HG02588 (cell line): ENCODE data around the gene CADM1.

Source experiments
- ATAC-seq: cut with Tn5 transposase; IDR thresholded peaks from one replicate; pipeline ENCODE4 v1.9.1; 2021; ENCODE audit warnings: mild to moderate bottlenecking, moderate library complexity; ENCODE audit not compliant: unreplicated experiment

CADM1 gene

DNA sequence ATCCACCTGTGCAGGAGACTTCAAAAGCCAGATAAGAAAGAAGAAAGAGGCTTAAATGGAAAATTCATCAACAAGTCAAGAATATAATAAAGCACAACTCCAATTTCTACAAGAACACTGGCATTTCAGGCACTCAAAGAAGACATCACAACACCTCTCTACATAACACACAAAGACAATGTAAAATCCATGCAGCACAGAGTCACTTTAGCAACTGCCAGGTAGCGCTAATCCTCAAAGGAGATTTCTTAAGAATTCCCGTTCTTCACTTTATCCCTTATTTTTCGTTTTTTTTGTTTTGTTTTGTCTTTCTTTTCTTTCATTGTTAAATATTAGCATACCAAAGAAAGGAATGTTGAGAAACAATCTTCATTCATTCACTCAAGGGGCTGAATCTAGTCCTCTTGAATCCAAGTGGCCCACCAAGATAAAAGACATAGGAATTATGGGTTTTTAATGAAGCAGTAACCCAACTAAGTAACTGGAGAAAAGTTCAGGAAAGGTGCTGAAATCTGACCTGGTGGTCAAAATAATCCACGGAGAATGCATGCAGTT is 95.0 kb downstream of the CADM1 start:
- no peak for ATAC-seq

GRCh38 chr11:115408036-115408921 is 95.9 kb downstream of the CADM1 start:
- no peak for ATAC-seq

DNA sequence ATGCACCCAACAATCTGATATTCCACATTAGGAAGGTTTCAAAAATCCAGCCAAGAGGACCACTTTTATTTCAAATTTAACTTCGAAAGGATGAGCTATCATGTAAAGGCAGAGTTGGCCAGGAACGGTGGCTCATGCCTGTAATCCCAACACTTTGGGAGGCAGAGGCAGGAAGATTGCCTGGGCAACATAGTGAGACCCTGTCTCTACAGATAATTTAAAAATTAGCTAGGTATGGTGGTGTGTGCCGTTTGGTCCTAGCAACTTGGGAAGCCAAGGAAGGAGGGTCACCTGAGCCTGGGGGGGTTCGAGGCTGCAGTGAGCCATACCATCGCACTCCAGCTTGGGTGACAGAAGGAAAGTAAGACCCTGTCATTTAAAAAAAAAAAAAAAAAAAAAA is 96.7 kb downstream of the CADM1 start:
- ATAC-seq = no peak

GRCh38 chr11:115406404-115406803 is 97.8 kb downstream of the CADM1 start:
- ATAC-seq = no peak

DNA sequence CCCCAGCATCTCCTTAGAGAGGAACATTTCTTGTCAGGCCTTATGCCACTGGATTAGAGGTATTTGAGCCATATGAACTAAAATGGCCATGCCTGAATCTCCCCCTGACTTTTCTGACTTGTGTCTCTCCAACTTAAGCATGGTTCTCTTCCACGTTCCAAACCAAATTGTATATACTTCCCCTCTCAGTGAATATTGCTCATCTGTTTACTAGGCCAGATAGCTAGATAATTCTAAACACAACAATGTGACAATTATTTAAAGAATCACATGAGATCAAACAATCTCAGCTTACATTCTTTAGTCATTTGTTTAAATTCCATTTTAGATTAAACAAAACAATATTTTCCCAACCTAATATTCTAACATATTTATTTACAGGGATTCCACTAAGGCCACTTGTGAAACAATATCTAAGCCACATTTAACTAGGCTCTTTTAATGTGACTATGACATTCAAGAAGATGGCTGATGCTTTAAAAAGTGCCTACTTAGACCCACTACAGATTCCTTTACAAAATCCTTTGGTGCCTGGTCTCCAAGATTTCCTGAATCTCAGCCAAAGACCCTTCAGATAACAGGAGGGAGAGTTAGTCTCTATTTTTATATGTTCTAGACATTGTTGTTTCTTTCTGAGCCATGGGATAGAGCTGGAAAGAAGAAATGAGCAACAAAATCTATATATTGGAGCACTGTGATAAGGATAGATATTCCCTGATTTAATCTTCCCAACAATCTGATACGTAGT is 105.7 kb downstream of the CADM1 start:
- ATAC-seq = no peak

- no peak for ATAC-seq
Observed at GRCh38 chr11:115396533-115396932, 107.7 kb downstream of the CADM1 start.

GRCh38 chr11:115393950-115394349 is 110.3 kb downstream of the CADM1 start:
- no peak for ATAC-seq

DNA sequence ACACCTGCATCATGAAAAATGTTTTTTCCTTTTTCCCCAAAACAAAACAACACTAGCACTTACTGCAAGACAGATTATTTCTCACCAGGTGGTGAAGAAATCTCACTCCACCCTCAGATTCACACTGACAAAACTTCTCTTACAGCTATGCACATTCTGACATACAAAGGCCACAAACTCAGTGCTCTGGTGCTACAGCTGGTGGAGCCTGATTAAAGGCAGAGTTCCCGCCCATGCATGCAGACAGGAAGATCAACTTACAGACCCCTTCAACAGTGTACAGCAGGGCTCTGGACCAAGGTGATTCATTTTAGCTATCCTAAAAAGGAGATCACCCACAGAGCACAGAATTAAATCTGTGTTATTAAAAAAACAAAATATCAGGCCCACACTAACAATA is 112.6 kb downstream of the CADM1 start:
- ATAC-seq = no peak

DNA sequence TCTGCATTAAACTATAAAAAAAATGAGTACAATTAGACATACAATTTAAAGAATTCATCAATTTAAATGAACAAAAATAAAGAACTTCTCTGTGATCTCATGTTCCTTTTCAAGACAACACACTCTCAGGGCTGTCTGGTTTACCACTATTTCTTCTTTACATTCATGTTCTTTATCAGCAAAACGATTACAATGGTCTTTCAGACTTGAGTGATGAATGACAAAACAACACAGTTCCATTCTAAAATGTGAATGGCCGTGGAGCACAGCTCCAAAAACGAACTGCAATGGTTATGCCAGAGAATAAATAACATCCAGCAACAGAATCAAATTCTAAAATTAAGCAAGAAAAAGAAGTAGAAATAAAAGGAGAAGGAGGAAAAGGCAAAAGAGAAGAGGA is 113.1 kb downstream of the CADM1 start:
- no peak for ATAC-seq

DNA sequence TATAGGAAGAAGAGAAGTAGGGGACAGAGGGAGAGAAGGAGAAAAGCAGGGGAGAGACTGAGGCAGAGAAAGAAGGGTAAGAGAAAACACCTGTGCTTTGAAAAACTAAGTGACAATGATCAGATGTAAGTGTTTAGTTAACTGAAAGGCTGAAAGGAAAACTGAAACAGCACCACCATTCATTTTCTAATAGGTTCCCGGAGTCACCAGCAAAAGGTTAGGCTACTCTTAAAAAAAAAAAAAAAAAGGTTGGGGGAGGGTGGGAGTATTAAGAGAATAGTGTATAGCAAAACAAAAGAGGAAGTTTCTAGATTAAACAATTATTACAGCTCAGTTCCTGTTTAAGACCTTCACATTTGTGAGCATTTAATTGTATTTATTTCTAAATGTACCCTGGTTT is 113.8 kb downstream of the CADM1 start:
- no peak for ATAC-seq

GRCh38 chr11:115389790-115390189 is 114.4 kb downstream of the CADM1 start:
- no peak for ATAC-seq

- no peak for ATAC-seq
Observed at GRCh38 chr11:115385226-115385625, 119.0 kb downstream of the CADM1 start.

- ATAC-seq = no peak
Observed at GRCh38 chr11:115384236-115384635, 120.0 kb downstream of the CADM1 start.

GRCh38 chr11:115383431-115383830 is 120.8 kb downstream of the CADM1 start:
- ATAC-seq = no peak

DNA sequence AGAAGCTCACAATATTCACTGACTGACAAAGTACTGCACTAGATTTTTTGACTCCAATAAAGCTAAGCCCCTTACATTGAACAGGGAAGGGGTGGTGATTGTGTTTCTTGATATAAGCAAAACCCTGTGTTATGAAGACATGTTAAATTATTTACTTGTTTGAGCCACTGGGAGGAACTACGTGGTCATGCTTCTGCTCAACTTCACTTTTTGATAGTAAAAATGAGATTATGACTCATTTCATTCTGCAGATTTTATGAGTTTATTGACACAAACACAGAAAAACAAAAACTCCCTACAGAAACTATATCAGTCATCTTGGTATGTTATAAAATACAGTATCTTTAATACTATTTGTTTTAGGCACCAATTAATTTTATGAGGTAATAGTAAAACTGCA is 124.7 kb downstream of the CADM1 start:
- no peak for ATAC-seq

DNA sequence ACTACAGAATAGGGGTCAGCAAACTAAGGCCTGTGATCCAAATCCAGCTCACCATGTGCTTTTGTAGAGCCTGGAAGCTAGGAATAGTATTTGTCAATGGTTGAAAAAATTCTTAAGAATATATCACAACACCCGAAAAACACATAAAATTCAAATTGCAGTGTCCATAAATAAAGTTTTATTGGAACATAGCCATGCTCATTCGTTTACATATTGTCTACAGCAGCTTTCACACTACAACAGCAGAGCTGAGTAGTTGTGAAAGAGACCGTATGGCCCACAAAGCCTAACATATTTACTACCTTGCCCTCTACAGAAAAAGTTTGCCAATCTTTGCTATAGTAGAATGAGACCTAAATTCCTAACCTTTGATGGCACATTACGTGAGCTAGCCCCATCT is 125.7 kb downstream of the CADM1 start:
- ATAC-seq = no peak

DNA sequence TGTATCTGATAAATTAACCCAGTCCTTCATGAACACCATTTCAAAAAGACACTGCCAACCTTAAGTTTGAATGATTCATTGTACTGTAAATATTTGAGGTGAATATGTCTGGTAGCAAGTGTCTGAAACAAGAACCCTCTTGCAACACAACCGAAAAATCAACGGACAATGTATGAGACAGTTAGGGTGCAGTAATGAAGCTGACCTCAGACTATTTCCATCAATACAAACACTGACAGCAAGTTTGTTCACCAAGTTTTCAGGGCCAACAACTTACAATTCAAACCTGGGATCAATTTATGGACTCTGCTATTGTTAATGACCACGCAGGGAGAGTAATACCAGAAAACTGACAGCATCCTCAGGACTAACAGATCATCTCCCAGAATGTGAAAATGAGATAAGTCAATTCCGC is 126.3 kb downstream of the CADM1 start:
- no peak for ATAC-seq

DNA sequence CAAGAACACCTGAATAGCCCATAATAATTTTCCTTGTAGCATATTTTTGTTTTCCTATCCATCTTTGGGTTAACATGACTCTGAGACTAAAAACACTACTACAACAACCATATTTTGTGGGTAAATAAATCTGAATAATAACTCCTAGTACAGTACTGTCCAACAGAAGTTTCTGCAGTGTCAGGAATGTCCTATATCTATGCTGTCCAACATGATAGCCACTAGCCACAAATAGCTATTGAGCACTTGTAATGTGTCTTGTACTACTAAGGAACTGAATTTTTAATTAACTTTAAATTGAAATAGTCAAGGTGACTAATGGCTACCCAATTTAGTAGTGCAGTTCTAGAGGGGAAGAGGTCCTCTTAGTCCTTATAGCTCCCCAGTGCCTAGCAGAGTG is 135.6 kb downstream of the CADM1 start:
- ATAC-seq = no peak

DNA sequence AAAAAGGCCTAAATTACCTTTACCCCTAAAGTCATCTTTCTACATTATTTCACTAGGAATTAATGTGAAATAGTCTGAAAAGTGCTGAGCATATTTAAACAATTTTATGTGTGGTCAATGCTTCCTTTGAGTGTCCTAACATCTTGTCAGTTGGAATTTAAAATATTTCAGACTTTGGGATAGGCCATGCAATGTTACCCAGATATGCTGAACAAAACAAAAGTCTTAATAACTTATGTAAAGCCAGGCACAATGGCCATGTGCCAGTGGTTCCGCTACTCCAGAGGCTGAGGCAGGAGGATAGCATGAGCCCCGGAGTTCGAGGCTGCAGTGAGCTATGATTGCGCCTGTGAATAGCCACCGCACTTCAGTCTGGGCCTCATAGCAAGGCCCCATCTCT is 137.4 kb downstream of the CADM1 start:
- ATAC-seq = no peak

- no peak for ATAC-seq
Observed at GRCh38 chr11:115365907-115366306, 138.3 kb downstream of the CADM1 start.

GRCh38 chr11:115364896-115365295 is 139.3 kb downstream of the CADM1 start:
- ATAC-seq = no peak

- no peak for ATAC-seq
Observed at GRCh38 chr11:115363921-115364320, 140.3 kb downstream of the CADM1 start.
